Aorta (tissue), 5 donors: ENCODE data around the gene CHFR. TPM values are rescaled to one million over a fixed set of nuclear protein-coding genes. Genes with fewer than 3 reads are reported as not detected.
"Not testable (repeated sequence)": the region's sequence is repeated elsewhere in the genome, so short reads cannot be mapped to it uniquely, and the experiment has no call there.

ENCODE experiments used
- ATAC-seq: fragments of 200-7000 bp; cut with Tn5 transposase; one replicate; pipeline ENCODE4 v1.9.1; 2022; ENCODE audit warnings: moderate library complexity; ENCODE audit not compliant: low FRiP score
- DNase-seq, 2 donors: peaks; one replicate each; pipeline ENCODE4 v3.0.0-alpha.2; 2020
- H3K27ac ChIP-seq, 2 donors: one replicate each; pipeline ENCODE4 v1.5.1; 2013; ENCODE audit warnings: low read length in 2 of 2, mild to moderate bottlenecking in 2 of 2, moderate library complexity in 2 of 2, control low read depth in 1 of 2, inconsistent platforms in 1 of 2, low read depth in 1 of 2
- H3K27me3 ChIP-seq, 2 donors: one replicate each; pipeline ENCODE4 v1.6.1; 2013; ENCODE audit warnings: control low read depth in 1 of 2, low read length in 1 of 2, mild to moderate bottlenecking in 1 of 2, moderate library complexity in 1 of 2; ENCODE audit not compliant: insufficient read depth in 2 of 2, control insufficient read depth in 1 of 2
- H3K36me3 ChIP-seq, 2 donors: one replicate each; pipeline ENCODE4 v1.6.1; 2013; ENCODE audit warnings: control low read depth in 1 of 2, low read length in 1 of 2, mild to moderate bottlenecking in 1 of 2; ENCODE audit not compliant: insufficient read depth in 2 of 2, control insufficient read depth in 1 of 2
- H3K4me1 ChIP-seq, 2 donors: one replicate each; pipeline ENCODE4 v1.6.1; 2013; ENCODE audit warnings: low read length in 2 of 2, control low read depth in 1 of 2, mild to moderate bottlenecking in 1 of 2, moderate library complexity in 1 of 2; ENCODE audit not compliant: insufficient read depth in 2 of 2, control insufficient read depth in 1 of 2
- H3K4me3 ChIP-seq, 2 donors: one replicate each; pipeline ENCODE4 v1.5.1; 2013; ENCODE audit warnings: low read length in 2 of 2, control low read depth in 1 of 2, mild to moderate bottlenecking in 1 of 2
- H3K9me3 ChIP-seq: one replicate; pipeline ENCODE4 v1.6.1; 2013; ENCODE audit warnings: mild to moderate bottlenecking, low read length; ENCODE audit not compliant: control insufficient read depth
- WGBS, 2 donors: extraction: QIAGEN DNeasy Blood & Tissue Kit; methylation state at CpG; one replicate each; pipeline ENCODE4 v1.1.7; 2013; 5-methylcytosine and 5-hydroxymethylcytosine counted together
- intact Hi-C, 2 donors: fragments of 100-400 bp; cut with DNase I; formaldehyde crosslinking; loops; one replicate each; pipeline versions ENCODE4 v1.14.2 to v1.15.0; 2022
- polyA plus RNA-seq, 2 donors: library from polyadenylated mRNA; stranded (reverse); fragments of 200-250 nt; gene quantifications; one replicate each; pipeline ENCODE4 v1.2.3, GENCODE V29; 2013
- total RNA-seq, 2 donors: library from RNA; stranded (reverse); fragmentation: NEBNext Ultra II Directional; extraction: Animal tissue kit (Norgen Biotek cat#: 25700); gene quantifications; one replicate each; pipeline ENCODE4 v1.2.1, GENCODE V29; 2021
- donor health status: healthy with polysubstance abuse.
- donor health status: Bipolar disorder and iron deficiency.
- donor health status: DM: no; HTN: no; CAD: no.
- donor health status: DM: no; HTN: no; CAD: no.
- donor health status: DM: yes; HTN: yes; CAD: no.

Gene CHFR
- total and polyA plus RNA-seq, 4 donors: 9.1 to 58.7 (median 44.9) TPM

DNA sequence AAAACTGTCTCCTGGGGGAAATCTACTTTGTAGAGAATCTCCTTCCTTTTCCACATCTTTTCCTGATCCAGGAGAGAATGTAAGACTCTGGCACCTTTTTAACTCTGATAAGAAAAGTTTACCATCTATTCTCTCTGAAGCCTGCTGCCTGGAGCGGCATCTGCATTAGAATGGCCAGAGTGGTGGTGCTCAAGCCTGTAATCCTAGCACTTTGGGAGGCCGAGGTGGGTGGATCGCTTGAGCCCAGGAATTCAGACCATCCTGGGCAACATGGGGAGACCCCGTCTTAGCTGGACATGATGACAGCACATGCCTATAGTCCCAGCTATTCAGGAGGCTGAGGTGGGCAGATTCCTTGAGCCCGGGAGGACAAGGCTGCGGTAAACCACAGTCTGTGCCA is 1.4 kb upstream of the CHFR start:
- Histone ChIP-seq H3K36me3 (no peaks in the 10 kb centered on the region), H3K9me3 (no peaks in the 10 kb centered on the region), H3K4me3 (no peak overlapping the region), H3K27ac (no peak overlapping the region), H3K4me1 (no peaks in the 10 kb centered on the region), H3K27me3 (no peaks in the 10 kb centered on the region)
- 66 to 72% methylated on average over 6 of the region's 6 CpGs for whole genome bisulfite sequencing, 2 donors
- no peak for DNase-seq
- intact Hi-C loops: no loop called here
- ATAC-seq: no peak

- WGBS, 2 donors: 7 to 10% methylated on average over 52 to 64 of the region's 64 CpGs
These were observed 602 bp downstream of the CHFR start for GRCh38 chr12:132886529-132887477.

GRCh38 chr12:132881818-132882217 is 5.6 kb downstream of the CHFR start:
- intact Hi-C loops: no loop called here
- WGBS, 2 donors: 57% methylated on average over 7 of the region's 7 CpGs
- ATAC-seq: no peak

More at GRCh38 chr12:132886529-132887477, 602 bp downstream of the CHFR start:
- intact Hi-C loops: loop anchor here in 1 of 2 donors (1.0 kb wide), 1 partner anchor 21 kb away; no protein-coding TSS in a partner anchor
- no peaks in the 10 kb centered on the region for H3K36me3 ChIP-seq
- H3K27me3 ChIP-seq: no peaks in the 10 kb centered on the region
- H3K4me1 ChIP-seq: no peaks in the 10 kb centered on the region
- peak overlapping the region; percentile 81 to 98 for H3K4me3 ChIP-seq
- H3K9me3 ChIP-seq: no peaks in the 10 kb centered on the region
- DNase-seq: peak in 1 of 2 donors; percentile 56
- H3K27ac ChIP-seq: peak overlapping the region in 1 of 2 donors; percentile 73
- ATAC-seq: no peak

GRCh38 chr12:132874620-132875019 is 12.8 kb downstream of the CHFR start:
- H3K4me1 ChIP-seq, DNase-seq, intact Hi-C loops, ATAC-seq, H3K27ac ChIP-seq, H3K27me3 ChIP-seq, H3K4me3 ChIP-seq, H3K36me3 ChIP-seq, H3K9me3 ChIP-seq: not testable (repeated sequence)
- WGBS, 2 donors: 93 to 99% methylated on average over 16 to 21 of the region's 21 CpGs

More at GRCh38 chr12:132881818-132882217, 5.6 kb downstream of the CHFR start:
- no peak for DNase-seq
- Histone ChIP-seq H3K36me3 (peaks cover 0 to 2% of the 10 kb centered on the region in 2 donors), H3K4me1 (no peaks in the 10 kb centered on the region), H3K4me3 (no peak overlapping the region), H3K27me3 (no peaks in the 10 kb centered on the region), H3K9me3 (no peaks in the 10 kb centered on the region), H3K27ac (no peak overlapping the region)

- WGBS, 2 donors: 98% methylated on average over 11 of the region's 11 CpGs
- no peak for ATAC-seq
- intact Hi-C loops: no loop called here
These were observed 13.2 kb downstream of the CHFR start for GRCh38 chr12:132874175-132874574.

DNA sequence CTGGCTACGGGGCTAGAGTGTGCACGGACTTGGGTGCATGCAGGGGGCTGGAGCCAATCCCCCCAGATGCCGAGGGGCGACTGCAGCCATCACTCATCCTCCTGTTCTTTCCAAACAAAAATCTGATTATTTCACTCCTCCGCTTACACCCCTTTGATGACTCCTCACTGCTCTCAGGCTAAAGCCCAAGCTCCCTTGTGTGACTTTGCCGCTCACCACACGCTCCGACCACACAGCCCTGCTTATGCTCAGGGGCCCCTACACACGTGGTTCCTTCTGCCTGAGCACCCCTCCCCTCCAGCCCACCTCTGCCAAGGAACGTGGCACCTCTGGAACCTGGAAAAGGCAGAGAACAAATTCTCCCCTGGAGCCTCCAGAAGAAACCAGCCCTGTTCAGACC is 13.7 kb downstream of the CHFR start:
- ATAC-seq (no peak), DNase-seq (no peak)
- H3K36me3 ChIP-seq: peaks cover 0 to 8% of the 10 kb centered on the region in 2 donors
- intact Hi-C loops: no loop called here
- no peaks in the 10 kb centered on the region for H3K27me3 ChIP-seq
- H3K4me3 ChIP-seq: no peak overlapping the region
- no peak overlapping the region for H3K27ac ChIP-seq
- WGBS, 2 donors: 89% methylated on average over 10 of the region's 10 CpGs
- no peaks in the 10 kb centered on the region for H3K4me1 ChIP-seq
- H3K9me3 ChIP-seq: no peaks in the 10 kb centered on the region

More at GRCh38 chr12:132874175-132874574, 13.2 kb downstream of the CHFR start:
- Histone ChIP-seq H3K36me3 (peaks cover 0 to 8% of the 10 kb centered on the region in 2 donors), H3K27me3 (no peaks in the 10 kb centered on the region), H3K9me3 (no peaks in the 10 kb centered on the region), H3K4me3 (no peak overlapping the region), H3K4me1 (no peaks in the 10 kb centered on the region), H3K27ac (no peak overlapping the region)
- no peak for DNase-seq

DNA sequence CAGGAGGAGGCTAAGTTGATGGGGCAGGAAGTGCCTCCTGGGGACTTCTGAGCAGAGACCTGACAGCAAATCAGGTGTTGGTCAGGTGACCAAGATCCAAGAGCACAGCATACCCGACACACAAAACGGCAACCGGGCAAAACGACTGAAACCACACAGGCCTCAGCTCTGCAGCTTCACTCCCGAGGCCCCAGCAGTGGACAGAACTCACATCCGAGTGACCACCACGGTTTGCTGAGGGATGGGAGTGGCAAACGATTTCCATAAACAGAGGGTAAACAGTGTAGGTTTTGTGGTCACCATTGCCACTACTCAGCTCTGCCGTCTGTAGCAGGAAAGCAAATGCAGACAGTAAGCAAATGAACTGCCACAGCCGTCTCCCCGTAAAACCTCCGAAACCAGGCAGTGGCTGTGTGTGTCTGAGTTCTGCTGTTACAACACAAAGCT is 14.4 kb downstream of the CHFR start:
- intact Hi-C loops: no loop called here
- H3K4me3 ChIP-seq: no peak overlapping the region
- no peak for DNase-seq
- no peaks in the 10 kb centered on the region for H3K9me3 ChIP-seq
- peaks cover 0 to 8% of the 10 kb centered on the region in 2 donors for H3K36me3 ChIP-seq
- H3K4me1 ChIP-seq: no peaks in the 10 kb centered on the region
- no peaks in the 10 kb centered on the region for H3K27me3 ChIP-seq
- no peak for ATAC-seq
- no peak overlapping the region for H3K27ac ChIP-seq
- 83 to 86% methylated on average over 12 of the region's 12 CpGs for WGBS, 2 donors

DNA sequence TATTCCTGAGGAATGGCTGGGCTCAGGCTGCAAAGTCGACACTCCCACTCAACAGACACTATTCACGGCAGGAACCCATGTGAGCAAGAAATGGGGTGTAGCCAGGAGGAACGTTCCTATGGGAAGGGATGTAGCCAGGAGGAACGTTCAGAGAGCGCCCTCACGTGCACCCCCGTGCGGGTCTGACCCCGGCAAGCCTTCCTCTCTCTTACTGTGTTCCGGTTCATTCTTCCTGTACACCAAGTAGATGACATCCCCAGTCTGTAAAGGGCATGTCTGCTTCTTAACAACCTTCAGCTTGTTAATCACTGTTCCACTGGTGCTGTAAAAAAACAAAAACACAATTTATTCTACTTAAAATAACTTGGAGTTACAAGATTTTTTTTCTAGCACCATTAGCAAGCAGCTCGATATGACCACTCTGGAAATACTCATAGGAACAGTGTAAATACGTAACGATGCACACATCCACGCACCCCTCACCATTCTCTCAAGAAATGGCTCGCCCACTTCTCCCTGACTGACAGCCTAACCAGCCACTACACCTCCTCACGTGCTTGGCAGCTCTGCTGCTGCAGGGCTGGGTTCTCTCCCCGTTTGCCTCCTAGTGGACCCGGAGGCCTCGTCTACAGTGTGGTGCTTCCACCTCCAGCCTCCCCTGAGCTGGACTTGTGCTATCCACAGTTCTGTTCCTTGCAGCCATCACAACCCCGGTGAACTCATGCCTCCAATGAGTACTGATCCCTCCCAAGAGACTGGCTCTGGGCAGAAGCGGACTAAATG is 15.1 kb downstream of the CHFR start:
- Histone ChIP-seq H3K4me3 (no peak overlapping the region), H3K4me1 (no peaks in the 10 kb centered on the region), H3K27me3 (no peaks in the 10 kb centered on the region), H3K9me3 (no peaks in the 10 kb centered on the region), H3K36me3 (peaks cover 0 to 9% of the 10 kb centered on the region in 2 donors), H3K27ac (no peak overlapping the region)
- intact Hi-C loops: no loop called here
- DNase-seq: no peak
- ATAC-seq: no peak
- WGBS, 2 donors: 90 to 92% methylated on average over 21 of the region's 21 CpGs
